ENCODE measurements around the gene SPDYC.

The SPDYC gene

GRCh38 chr11:65189191-65189590, 19.2 kb downstream of the SPDYC start:
- no peak for TF ChIP-seq ZNF565 (CRISPR knock-in tag; conservative IDR thresholded peaks at IDR 0.05; ENCODE audit: low read depth)
- ATAC-seq = no peak

DNA sequence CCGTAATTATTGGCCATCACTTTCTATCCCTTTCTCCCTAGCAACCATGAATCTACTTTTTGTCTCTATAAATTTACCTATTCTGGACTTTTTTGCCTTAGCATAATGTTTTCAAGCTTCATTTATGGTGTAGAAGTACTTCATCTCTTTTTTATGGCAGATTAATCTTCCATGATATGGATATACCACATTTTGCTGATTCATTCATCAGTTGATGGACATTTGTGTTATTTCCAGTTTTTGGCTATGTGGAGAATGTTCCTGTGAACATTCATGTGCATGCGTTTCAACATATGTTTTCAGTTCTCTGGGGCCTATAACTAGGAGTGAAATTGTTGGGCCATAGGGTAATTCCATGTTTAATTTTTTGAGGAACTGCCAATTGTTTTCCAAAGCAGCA, 24.5 kb downstream of the SPDYC start:
- ATAC-seq = no peak
- TF ChIP-seq ESRRG (CRISPR knock-in tag; IDR thresholded peaks at IDR 0.05) (no peak), ZNF8 (CRISPR knock-in tag; IDR thresholded peaks at IDR 0.05) (peak; percentile 88), ZFP3 (CRISPR knock-in tag; IDR thresholded peaks at IDR 0.05) (no peak)

- TF ChIP-seq ZFP3 (CRISPR knock-in tag; IDR thresholded peaks at IDR 0.05) (no peak), OSR1 (CRISPR knock-in tag; IDR thresholded peaks at IDR 0.05) (no peak), ZFP30 (CRISPR knock-in tag; IDR thresholded peaks at IDR 0.05) (no peak), ZNF70 (CRISPR knock-in tag; IDR thresholded peaks at IDR 0.05) (no peak), PPARA (CRISPR knock-in tag; IDR thresholded peaks at IDR 0.05; ENCODE audit: borderline replicate concordance) (no peak), TCF4 (CRISPR knock-in tag; IDR thresholded peaks at IDR 0.05; ENCODE audit: borderline replicate concordance) (no peak), ISL1 (CRISPR knock-in tag; IDR thresholded peaks at IDR 0.05) (no peak), ZNF565 (CRISPR knock-in tag; conservative IDR thresholded peaks at IDR 0.05; ENCODE audit: low read depth) (no peak), BACH2 (CRISPR knock-in tag; IDR thresholded peaks at IDR 0.05; ENCODE audit: borderline replicate concordance) (no peak), ESRRG (CRISPR knock-in tag; IDR thresholded peaks at IDR 0.05) (no peak), ZNF8 (CRISPR knock-in tag; IDR thresholded peaks at IDR 0.05) (no peak), ZC3H10 (CRISPR knock-in tag; IDR thresholded peaks at IDR 0.05) (no peak), ARNTL (CRISPR knock-in tag; IDR thresholded peaks at IDR 0.05; ENCODE audit: borderline replicate concordance, low read depth) (no peak)
- TF ChIP-seq, protein P1, sequence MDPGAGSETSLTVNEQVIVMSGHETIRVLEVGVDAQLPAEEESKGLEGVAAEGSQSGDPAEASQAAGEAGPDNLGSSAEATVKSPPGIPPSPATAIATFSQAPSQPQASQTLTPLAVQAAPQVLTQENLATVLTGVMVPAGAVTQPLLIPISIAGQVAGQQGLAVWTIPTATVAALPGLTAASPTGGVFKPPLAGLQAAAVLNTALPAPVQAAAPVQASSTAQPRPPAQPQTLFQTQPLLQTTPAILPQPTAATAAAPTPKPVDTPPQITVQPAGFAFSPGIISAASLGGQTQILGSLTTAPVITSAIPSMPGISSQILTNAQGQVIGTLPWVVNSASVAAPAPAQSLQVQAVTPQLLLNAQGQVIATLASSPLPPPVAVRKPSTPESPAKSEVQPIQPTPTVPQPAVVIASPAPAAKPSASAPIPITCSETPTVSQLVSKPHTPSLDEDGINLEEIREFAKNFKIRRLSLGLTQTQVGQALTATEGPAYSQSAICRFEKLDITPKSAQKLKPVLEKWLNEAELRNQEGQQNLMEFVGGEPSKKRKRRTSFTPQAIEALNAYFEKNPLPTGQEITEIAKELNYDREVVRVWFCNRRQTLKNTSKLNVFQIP (CRISPR knock-in tag; IDR thresholded peaks at IDR 0.05; ENCODE audit: borderline replicate concordance, low read depth) = no peak
- TF ChIP-seq, protein P2, sequence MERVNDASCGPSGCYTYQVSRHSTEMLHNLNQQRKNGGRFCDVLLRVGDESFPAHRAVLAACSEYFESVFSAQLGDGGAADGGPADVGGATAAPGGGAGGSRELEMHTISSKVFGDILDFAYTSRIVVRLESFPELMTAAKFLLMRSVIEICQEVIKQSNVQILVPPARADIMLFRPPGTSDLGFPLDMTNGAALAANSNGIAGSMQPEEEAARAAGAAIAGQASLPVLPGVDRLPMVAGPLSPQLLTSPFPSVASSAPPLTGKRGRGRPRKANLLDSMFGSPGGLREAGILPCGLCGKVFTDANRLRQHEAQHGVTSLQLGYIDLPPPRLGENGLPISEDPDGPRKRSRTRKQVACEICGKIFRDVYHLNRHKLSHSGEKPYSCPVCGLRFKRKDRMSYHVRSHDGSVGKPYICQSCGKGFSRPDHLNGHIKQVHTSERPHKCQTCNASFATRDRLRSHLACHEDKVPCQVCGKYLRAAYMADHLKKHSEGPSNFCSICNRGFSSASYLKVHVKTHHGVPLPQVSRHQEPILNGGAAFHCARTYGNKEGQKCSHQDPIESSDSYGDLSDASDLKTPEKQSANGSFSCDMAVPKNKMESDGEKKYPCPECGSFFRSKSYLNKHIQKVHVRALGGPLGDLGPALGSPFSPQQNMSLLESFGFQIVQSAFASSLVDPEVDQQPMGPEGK (CRISPR knock-in tag; IDR thresholded peaks at IDR 0.05; ENCODE audit: borderline replicate concordance) = no peak
- ATAC-seq = no peak
Observed at GRCh38 chr11:65204143-65204542, 34.1 kb downstream of the SPDYC start.

DNA sequence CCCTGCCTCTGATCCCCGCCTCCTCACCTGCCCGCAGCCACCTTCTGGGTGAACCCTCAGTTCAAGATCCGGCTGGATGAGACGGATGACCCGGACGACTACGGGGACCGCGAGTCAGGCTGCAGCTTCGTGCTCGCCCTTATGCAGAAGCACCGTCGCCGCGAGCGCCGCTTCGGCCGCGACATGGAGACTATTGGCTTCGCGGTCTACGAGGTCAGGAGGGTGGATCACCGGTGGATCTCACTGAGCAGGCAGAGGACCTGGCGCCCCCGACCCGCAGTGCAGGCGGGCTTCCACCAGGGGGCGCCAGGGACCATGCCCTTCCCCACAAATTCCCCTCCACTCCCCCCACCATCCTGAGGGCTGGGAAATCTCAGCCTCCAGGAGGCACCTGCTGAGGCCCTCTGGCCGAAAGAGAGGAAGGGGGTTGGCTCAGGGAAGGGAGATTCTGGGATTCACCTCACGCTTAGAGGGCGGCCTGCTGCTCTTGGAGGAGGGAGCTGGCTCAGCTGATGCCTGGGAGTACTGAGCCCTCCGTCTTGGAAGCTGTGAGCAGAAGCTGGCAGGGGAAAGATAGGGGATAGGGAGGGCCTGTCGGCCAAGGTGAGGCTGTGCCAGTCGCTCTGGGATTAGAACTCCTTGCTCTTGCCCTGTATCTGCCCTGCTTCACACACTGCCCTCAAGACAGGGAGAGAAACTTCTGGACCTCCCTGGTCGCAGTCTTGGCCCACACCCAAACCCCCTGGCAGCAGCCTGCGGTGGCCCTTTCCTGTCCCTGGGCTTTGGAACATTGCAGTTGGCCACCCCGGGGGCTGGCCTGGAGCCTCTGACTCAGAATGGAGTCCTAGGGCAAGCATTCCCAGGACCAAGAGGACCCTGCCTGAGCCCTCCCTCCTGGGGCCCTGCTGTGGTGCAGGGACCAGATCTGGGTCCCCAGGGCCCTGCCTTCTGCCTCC, 34.9 kb downstream of the SPDYC start:
- peak; percentile 80 for ATAC-seq
- TF ChIP-seq ZNF70 (CRISPR knock-in tag; IDR thresholded peaks at IDR 0.05) = peak; percentile 81
- TF ChIP-seq, protein P3, sequence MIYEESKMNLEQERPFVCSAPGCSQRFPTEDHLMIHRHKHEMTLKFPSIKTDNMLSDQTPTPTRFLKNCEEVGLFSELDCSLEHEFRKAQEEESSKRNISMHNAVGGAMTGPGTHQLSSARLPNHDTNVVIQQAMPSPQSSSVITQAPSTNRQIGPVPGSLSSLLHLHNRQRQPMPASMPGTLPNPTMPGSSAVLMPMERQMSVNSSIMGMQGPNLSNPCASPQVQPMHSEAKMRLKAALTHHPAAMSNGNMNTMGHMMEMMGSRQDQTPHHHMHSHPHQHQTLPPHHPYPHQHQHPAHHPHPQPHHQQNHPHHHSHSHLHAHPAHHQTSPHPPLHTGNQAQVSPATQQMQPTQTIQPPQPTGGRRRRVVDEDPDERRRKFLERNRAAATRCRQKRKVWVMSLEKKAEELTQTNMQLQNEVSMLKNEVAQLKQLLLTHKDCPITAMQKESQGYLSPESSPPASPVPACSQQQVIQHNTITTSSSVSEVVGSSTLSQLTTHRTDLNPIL (CRISPR knock-in tag; IDR thresholded peaks at IDR 0.05; ENCODE audit: low read depth) = no peak

DNA sequence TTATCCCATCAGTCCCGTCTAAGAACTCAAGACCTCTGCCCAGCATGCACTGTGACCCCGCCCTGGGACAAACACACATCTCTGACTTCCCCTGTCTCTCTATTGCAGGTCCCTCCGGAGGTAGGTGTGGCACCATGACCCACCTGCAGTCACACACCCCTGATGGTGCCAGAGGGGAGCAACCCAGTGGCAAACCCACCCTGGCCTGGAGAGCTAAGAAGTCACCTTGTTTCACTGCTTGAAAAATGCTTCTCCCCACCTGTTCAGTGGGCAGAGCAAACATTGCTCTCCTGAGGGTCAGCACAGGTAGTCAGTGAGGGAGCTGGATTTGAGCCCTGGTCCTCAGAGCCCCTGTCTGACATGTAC, 35.6 kb downstream of the SPDYC start:
- ATAC-seq = no peak
- no peak for TF ChIP-seq CSDC2 (CRISPR knock-in tag; IDR thresholded peaks at IDR 0.05)
- TF ChIP-seq ESRRG (CRISPR knock-in tag; IDR thresholded peaks at IDR 0.05) = no peak

DNA sequence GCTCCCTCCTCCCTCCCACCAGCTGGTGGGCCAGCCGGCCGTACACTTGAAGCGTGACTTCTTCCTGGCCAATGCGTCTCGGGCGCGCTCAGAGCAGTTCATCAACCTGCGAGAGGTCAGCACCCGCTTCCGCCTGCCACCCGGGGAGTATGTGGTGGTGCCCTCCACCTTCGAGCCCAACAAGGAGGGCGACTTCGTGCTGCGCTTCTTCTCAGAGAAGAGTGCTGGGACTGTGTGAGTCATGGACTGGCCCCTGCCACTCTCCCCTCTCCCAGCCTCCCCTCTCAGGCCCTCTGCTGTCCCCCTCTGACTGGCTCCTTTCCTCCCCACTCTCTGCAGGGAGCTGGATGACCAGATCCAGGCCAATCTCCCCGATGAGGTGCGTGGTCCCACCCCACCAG, 36.4 kb downstream of the SPDYC start:
- ATAC-seq = no peak
- TF ChIP-seq ISL1 (CRISPR knock-in tag; IDR thresholded peaks at IDR 0.05) (no peak), ZFP30 (CRISPR knock-in tag; IDR thresholded peaks at IDR 0.05) (no peak), ZNF565 (CRISPR knock-in tag; conservative IDR thresholded peaks at IDR 0.05; ENCODE audit: low read depth) (no peak), TCF4 (CRISPR knock-in tag; IDR thresholded peaks at IDR 0.05; ENCODE audit: borderline replicate concordance) (no peak), ESRRG (CRISPR knock-in tag; IDR thresholded peaks at IDR 0.05) (no peak), ZNF70 (CRISPR knock-in tag; IDR thresholded peaks at IDR 0.05) (no peak), GLIS3 (CRISPR knock-in tag; IDR thresholded peaks at IDR 0.05) (no peak), TOX (CRISPR knock-in tag; IDR thresholded peaks at IDR 0.05; ENCODE audit: borderline replicate concordance) (no peak), CSDC2 (CRISPR knock-in tag; IDR thresholded peaks at IDR 0.05) (no peak), SNAI2 (CRISPR knock-in tag; IDR thresholded peaks at IDR 0.05) (no peak), ZFP3 (CRISPR knock-in tag; IDR thresholded peaks at IDR 0.05) (no peak)
- TF ChIP-seq, protein P1 (CRISPR knock-in tag; IDR thresholded peaks at IDR 0.05; ENCODE audit: borderline replicate concordance, low read depth) = no peak
- TF ChIP-seq, protein P4, sequence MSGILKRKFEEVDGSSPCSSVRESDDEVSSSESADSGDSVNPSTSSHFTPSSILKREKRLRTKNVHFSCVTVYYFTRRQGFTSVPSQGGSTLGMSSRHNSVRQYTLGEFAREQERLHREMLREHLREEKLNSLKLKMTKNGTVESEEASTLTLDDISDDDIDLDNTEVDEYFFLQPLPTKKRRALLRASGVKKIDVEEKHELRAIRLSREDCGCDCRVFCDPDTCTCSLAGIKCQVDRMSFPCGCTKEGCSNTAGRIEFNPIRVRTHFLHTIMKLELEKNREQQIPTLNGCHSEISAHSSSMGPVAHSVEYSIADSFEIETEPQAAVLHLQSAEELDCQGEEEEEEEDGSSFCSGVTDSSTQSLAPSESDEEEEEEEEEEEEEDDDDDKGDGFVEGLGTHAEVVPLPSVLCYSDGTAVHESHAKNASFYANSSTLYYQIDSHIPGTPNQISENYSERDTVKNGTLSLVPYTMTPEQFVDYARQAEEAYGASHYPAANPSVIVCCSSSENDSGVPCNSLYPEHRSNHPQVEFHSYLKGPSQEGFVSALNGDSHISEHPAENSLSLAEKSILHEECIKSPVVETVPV (CRISPR knock-in tag; IDR thresholded peaks at IDR 0.05) = no peak
